ENCODE results near the gene MGAT5.

MGAT5 gene, protein sequence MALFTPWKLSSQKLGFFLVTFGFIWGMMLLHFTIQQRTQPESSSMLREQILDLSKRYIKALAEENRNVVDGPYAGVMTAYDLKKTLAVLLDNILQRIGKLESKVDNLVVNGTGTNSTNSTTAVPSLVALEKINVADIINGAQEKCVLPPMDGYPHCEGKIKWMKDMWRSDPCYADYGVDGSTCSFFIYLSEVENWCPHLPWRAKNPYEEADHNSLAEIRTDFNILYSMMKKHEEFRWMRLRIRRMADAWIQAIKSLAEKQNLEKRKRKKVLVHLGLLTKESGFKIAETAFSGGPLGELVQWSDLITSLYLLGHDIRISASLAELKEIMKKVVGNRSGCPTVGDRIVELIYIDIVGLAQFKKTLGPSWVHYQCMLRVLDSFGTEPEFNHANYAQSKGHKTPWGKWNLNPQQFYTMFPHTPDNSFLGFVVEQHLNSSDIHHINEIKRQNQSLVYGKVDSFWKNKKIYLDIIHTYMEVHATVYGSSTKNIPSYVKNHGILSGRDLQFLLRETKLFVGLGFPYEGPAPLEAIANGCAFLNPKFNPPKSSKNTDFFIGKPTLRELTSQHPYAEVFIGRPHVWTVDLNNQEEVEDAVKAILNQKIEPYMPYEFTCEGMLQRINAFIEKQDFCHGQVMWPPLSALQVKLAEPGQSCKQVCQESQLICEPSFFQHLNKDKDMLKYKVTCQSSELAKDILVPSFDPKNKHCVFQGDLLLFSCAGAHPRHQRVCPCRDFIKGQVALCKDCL

DNA sequence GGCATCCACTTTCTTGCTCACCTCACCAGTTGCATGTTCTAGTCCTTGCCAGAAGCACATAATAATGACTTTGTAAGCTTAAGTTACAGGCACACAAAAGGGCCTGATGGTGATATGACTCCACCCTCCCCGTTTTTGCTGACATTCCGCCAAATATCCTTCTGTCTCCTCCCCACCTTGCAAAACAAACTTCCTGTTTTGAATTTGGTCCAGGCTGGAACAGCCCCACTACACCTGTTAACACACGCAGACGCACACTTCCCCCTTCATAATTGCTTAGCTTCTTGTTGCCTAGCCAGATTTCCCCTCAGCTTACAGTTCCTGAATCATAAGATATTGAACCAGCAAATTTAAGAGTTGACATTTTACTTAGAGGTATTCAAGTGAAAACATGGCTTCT lies at the start of gene MGAT5:
Gene MGAT5 (plus strand): TSS at position 269 of the 400 bp plus-strand sequence. CDS start 332 bp downstream, outside the sequence.
- DNase-seq: no peak

DNA sequence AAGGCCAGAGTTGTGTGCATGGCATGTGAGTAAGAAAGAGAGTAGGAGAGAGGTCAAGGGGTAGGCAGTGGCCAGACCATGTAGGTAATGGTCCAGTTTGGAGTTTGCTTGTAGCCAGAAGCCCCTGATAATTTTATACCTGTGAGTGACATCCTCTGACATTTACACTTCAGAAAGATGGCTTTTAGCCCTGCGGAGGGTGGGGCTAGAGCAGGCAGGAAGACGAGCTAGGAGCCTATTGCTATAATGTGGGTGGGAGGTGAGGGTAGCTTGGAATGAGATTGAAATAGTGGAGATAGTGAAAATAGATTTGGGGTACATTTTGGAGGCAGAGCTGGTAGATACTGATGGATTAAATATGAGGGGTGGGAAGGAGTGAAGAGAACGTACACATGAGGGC lies 48.8 kb upstream of the MGAT5 start:
- no peak for DNase-seq

DNA sequence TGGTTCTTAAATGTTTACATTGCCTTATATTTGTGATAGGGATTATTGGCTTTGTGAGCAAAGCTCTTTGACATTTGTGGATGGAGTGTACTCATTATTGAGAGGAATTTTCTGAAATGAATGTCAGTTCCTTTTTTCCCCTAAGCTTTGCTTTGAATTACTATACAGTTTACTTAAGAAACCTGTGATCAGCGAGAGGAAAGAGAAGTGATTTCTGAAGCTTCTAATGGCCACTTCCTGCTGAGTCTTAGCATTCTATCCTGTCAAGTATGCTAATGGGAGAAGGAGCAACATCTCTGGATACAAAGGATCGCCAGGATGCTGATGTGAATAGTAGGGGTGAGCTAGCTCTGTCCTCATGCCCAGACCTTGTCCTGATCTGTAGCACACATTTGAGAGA lies 47.8 kb upstream of the MGAT5 start:
- no peak for DNase-seq

DNA sequence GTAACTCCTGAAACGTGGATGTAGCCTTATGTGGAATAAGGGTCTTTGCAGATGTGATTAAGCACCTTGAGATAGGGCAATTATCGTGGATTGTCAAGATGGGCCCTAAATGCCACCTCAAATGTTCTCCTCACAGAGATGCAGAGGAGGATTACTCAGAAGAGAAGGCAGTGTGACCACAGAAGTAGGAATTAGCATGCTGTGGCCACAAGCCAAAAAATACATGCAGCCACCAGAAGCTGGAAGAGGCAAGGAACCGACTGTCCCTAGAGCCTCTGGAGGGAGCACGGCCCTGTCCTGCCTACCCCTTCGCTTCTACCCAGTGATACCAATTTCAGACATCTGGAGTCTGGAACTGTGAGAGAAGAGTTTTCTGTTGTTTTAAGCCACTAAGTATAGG lies 47.3 kb upstream of the MGAT5 start:
- DNase-seq: no peak

DNA sequence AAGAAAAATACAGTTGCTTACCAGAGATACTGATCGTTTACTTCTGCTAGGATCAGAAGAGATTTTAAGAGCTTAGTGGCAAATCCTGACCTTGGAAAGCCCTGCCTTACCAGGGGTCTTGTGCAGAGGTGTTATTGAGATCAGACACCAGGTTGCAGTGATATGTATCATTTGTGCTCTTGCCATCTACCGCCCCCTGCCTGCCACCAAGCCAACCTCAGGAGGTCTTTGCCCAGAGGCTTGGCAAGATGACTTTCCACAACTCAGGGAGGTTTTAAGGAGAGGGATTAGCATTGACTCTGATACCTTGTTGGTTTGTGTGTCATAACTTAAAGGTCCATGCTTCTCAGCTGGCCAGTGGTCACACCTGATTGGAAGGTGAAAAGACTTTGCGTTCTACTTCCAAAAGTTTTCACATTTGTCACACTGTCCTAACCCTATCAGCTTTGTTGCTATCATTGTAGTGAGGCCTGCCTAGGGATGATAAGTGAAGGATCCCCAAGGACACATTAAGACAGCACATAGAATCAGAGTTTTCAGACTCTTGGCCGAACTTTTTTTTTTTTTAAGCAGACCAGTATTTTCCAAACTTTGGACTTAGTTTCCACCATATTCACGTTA lies 46.2 kb upstream of the MGAT5 start:
- DNase-seq: no peak

DNA sequence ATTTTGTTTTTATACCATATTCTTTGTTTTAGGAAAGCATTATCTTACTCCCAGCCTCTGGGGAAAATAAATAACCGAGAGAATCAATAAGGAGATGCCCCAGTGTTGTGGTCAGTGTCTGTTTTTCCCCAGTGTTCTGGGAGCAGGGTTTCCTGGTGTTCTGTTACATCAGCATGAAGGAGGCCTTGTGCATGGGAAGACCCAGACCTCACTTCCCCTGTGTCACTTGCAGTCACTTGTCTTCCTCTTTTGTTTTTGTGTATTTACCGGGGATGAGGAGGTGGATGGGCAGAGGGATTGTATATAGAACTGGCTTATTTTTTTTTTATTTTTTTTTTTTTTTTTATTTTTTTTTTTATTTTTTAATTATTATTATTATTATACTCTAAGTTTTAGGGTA lies 45.0 kb upstream of the MGAT5 start:
- no peak for DNase-seq

DNA sequence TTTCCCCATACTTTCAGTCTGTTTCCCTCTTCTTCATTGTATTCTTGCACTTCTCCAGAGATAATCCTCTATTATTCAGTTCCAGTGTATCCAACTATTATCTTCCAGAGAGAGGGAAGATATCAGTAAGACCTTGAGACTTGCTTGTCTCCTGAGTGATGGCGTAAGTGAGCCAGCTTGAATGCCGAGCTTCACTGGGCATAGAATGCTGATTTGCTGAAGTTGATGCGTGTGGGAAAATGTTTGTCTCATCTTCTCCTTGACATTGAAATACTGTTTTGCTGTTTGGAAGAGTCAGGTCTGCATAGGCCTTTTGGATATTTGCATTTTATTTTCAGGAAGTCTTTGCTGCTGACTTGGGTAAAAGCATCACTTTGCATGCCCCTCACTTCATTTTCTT lies 41.1 kb upstream of the MGAT5 start:
- DNase-seq: no peak

DNA sequence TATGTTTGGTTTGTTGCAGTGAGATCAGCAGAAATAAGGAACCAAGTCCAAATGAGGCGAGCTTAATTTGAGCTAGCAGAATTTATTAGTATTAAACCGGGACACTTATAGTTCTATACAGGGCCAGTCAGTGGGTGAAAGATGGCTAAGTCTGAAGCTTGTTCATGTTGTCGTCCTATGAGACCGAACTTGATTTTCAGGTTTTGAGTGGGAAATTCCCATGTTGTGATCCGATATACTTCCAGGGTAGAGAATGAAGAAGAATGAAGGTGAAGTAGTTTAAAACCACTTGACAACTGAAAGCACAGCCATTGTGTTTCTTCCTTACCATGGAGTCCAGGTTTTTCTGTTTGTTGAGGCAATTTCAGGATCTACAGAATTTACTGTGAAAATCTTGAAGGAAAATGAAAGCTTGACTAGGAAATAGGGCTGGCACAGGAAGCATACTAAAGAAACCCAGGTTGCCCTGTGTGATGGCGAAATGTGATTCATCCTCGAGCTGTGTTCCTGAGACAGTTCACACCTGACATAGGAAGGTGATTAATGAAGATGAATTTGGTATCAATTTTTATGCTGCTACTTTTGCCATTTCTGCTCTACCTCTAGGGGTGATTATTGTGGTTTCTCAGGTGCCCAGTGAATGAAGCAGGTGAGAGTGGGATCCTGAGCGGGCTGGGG lies 37.6 kb upstream of the MGAT5 start:
- DNase-seq: no peak

DNA sequence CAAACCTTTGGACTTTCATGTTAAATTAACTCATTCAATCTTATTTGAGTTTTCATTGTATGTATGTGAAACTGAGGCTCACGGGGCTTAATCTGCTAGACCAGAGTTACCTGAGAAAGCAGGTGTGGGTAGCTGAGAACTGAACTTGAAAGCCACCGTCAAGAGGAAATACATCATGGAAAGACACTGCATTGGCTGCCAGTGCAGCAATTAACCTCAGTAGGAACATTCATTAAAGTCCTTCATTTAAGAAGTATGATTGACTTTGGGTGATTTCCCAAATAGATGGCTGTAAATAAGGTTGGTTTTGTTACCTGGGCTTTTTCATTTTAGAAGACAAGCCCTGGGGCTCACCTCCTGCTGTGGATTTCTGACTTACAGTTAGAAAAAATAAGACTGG lies 36.5 kb upstream of the MGAT5 start:
- no peak for DNase-seq

DNA sequence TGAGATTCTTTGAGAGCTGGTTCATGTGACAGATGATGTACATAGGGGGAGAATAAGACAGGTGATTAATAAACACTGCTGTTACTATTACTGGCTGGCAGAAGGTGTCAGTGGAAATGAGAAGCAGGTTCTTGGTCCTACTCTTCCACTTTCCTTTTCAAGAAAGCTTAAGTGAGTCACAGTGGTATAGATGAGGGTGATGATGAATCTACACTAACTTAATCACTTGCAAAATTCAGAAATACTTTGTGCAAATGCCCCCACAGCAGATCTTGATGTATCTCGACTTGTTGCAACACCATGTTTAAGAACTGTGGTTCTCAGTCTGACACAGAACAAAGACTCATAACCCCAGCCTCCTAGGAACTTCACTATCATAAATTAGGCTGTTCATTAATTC lies 35.9 kb upstream of the MGAT5 start:
- no peak for DNase-seq

DNA sequence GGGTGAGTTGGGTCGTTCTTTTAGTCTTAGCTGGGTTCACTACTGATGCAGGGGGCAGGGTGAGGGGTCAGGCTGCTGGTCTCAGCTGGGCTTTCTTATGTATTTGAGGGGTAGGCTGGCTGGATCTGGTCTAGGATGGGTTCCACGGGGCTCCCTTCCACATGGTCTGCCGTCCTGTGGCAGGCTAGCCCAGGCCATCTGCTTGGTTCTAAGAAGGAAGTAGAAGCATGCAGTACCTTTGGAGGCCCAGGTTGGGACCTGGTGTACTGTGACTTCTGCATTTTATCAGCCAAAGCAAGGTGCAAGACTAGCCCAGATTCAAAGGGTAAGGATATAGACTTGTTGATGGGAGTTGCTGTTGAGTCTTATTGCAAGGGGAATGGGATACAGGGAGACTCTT lies 35.5 kb upstream of the MGAT5 start:
- DNase-seq: no peak

DNA sequence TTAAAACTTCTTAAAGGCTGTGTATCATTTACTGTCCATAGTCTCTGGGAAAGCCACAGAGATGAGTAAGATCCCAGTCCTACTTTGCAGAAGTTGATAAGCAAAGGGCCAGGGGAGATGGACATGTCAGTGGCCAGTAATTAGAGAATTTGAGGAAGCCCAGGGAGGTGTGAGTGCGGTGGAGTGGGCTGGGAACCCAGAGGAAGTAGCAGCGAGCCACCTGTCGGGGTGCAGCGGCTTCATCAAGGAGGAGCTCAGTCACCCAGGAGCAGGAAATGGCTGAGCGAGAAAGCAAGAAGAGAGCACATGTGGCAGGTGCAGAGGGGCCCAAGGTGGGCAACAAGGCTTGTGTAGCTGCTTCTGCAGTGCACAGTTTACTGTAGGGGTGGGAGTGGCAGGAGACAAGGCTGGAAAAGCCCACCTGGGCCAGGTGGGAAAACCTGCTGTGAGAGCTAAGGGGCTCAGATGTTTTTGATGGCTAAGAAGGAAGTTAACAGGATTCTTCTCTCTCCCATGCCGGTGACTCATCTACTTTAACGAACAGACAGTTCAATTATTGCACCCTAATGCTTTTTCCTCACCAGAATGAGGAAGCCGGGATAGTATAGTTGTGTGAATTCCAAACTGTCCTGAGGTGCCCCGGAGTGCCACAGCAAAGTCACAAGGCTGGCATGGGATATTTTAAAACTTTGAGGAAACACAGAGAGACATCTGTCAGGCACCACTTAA lies 34.8 kb upstream of the MGAT5 start:
- DNase-seq: no peak

DNA sequence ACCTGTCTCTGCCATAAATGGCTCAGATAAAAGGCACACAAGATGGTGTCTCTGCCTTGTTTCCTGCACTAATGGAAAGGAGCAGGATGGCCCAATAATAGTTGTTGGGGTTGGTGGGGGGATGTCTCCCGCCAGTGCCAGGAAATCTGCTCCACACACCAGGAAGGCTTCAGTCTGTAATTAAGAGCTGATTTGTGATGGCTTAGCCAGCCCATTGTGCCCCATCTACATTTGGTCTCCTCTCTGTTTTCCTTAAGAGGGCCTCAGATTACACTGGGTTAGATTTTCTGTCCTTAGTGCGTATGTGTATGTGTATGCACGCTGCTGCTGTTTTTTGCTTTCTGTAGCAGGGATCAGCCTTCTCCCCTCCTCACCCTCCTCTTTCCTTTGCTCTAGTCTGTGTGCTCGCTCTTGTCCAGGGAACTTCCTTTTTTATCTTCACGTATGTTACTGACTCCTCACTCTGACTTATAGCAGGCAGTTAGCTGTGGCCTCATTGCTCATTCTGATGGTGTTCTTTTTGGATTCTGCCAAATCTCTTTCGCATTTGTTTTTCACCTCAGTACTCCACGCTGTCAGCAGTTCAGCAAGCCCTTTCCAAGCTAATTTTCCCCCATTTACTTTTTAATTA lies 33.4 kb upstream of the MGAT5 start:
- DNase-seq: no peak

DNA sequence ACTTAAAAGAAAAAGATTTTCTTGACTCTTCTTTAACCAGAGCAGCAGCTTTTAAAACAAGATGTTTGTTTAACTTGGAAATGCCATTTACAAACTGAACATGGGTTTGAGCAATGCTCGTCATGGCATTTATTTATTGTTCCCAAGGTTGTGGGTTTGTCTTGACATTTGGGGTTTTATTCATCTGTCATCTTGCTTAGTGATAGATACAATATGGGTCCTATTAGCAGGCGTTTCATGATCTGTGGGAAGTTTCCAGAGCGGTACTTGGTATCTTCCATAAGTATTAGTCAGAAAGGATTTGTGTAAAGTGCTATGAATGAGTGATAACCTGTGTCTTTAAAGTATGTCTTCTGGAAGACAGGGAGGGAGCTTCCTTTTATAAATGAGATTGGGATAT lies 29.9 kb upstream of the MGAT5 start:
- DNase-seq: no peak

DNA sequence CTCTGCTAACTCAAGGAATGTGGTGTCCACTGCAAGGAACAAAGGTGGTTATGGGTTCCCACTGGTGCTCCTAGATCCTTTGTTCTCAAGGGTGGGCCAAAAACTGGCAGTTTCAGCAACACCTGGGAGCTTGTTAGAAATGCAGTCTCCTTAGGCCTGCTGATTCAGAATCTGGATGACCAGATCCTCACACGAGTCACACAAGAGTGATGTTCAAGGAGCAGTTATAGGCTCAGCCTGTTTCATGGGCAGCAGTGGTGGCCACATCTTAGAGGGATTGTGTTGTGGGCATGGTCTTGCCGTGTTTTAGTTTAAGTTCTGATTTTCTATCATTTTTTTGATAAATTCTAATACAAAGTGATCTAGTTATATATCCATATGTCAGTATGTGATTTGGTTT lies 28.7 kb upstream of the MGAT5 start:
- no peak for DNase-seq

DNA sequence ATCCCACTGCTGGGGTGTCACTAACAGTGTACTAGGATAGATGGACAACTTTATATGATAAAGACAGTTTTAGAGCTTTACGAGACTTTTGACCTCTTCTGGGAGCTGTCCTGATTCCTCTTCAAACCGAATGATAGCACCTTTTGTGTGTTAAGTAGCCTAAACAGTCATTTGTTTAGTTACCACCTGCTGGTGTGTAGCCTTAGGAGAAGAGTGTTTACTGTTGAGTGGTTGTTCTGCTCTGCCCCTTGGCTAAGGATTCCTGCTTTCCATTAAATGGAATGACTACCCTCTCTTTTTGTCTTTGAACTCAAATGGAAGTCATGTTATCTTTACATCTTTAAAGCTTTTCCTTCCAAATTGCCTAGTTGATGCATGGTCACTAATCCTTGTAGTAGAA lies 28.0 kb upstream of the MGAT5 start:
- DNase-seq: no peak

DNA sequence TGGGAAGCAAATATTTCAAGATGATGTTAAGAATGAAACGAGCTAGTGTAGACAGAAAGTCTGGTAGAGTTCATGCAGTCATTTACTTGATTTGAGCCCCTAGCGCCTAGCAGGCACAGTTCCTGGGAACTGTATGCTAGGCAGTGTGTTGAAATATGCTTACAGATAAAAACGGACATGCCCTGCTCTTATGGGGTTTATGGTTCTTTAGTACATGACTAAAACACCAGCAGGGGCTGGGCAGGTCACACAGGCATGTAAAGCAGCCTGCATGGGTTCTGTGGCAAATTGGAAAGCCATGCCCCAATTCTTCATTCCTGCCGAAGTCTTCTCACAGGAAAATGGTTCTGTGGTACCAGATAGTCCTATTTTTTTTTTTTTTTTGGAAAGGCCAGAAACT lies 27.3 kb upstream of the MGAT5 start:
- DNase-seq: no peak

DNA sequence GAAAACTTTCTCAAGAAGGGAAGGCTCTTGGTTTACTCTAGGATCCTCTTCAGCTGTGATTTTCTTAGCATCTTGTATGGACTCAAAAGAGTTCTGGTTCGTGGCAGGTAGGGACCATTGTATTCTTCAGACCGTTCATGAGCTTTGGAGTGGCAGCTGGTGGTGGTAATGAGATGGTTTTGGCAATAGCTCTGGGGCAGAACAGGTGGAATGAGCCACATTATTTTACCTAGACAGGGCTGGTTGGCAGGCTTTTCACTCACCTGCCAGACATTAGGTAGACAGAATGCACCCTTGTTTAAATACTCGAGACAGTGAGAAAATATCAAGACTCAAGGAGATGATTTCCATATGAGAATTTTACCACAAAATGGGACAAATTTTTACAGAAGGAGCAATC lies 26.2 kb upstream of the MGAT5 start:
- no peak for DNase-seq

DNA sequence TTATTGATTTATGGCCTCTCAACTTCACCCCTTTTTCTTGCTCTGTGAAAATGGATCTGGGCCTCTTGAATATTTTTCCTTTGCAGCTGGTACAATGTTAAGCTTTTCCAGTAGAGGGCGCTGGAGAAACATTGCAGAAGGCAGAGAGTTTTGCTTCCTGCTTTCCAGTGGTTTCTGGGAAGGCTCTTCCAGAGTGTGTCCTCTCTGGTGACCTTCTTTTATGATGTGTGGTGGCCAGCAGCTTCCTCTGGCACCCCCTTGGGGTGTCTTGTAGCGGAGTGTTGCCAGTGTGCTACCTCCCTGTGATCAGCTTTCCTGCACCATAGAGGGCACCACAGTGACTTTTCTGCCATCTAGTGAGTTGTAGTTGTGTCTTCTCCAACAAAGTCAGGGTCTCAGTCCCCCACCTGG lies 25.4 kb upstream of the MGAT5 start:
- no peak for DNase-seq

DNA sequence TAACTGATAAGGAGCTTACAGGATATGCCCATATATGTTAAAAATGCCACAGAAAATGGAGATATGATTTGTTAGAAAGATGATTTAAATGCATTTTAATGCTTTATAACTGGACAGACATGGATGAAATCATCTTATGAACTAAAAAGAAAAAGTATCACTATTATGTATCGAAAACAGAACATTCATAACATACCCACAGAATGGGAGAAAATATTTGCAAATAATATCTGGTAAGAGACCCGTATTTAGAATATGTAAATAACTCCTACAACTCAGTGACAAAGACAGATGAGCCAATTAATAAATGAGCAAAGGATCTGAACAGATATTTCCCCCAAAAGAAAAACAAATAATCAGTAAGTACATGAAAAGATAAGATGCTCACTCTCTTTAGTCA lies 24.3 kb upstream of the MGAT5 start:
- no peak for DNase-seq

DNA sequence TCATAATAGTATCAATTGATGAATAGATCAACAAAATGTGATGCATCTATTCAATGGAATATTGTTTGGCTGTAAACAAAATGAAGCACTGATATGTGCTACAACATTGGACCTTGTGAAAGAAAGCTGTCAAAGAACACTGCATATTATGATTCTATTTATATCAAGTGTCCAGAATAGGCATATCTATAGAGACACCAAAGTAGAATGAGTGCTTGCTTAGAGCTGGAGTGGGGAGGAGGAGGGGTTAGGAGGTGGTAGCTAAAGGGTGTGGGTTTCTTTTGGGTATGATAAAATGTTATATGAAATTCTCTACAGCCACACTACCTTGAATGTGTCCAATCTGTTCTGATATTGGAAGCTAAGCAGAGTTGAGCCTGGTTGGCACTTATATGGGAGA lies 23.0 kb upstream of the MGAT5 start:
- no peak for DNase-seq

DNA sequence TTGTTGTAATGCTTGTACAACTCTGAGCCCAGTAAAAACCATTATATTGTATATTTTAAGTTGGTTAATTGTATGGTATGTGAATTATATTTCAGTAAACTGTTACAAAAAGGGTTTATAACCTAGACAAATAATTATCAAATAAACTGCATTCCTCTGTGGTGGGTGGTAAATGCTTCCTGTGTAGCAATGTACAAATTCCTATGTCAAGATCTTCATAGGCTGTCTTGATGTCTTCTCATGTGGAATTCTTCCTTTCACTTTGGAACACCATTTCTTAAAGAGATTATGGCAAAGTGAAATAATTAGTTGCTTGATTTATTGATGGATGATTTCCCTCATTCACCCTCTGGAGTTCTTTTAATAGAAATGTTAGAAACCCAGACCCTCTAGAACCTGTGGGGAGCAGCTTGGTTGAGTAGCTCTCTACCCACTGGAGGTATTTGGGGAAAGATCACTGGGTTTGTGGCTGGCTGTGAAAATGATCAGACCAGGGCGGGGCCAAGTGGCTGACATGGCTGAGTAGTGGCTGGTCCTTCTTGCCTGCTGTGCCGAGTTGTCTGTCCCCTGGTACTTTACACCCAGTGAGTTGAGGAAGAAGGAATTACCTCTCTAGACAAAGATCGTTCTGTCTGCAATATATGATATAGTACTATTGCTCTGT lies 22.4 kb upstream of the MGAT5 start:
- DNase-seq: no peak

Measured in cortex of kidney (tissue), 1 donor.